GM06990 (cell line): ENCODE data around the gene LRWD1.

Source experiments
- DNase-seq: peaks from one replicate; pipeline ENCODE4 v3.0.0-alpha.2; 2011; ENCODE audit not compliant: insufficient read length; ENCODE audit errors: extremely low read depth
- H3K27me3 ChIP-seq: replicated peaks from 2 replicates; pipeline ENCODE4 v1.6.0; 2011; ENCODE audit warnings: low read length; ENCODE audit not compliant: control insufficient read depth, insufficient read depth
- H3K36me3 ChIP-seq: 2 replicates; pipeline ENCODE4 v1.5.1; 2011; ENCODE audit warnings: low read length; ENCODE audit not compliant: control insufficient read depth, insufficient read depth
- H3K4me3 ChIP-seq: replicated peaks from 2 replicates; pipeline ENCODE4 v1.5.1; 2011; ENCODE audit warnings: low read depth, mild to moderate bottlenecking, control low read depth, low read length
- CTCF ChIP-seq: IDR thresholded peaks from 2 replicates; pipeline ENCODE4 v1.5.1; 2011; ENCODE audit warnings: low read length, control low read depth, mild to moderate bottlenecking, inconsistent platforms; ENCODE audit not compliant: insufficient read depth, poor library complexity, severe bottlenecking

The LRWD1 gene

GRCh38 chr7:102434039-102434486, 30.7 kb upstream of the LRWD1 start:
- Histone ChIP-seq H3K36me3 (peaks cover 8% of the 10 kb centered on the region), H3K27me3 (no peaks in the 10 kb centered on the region), H3K4me3 (peak overlapping the region; percentile 84)
- no peak for TF ChIP-seq CTCF
- DNase-seq, result no peak

GRCh38 chr7:102436118-102436517, 28.7 kb upstream of the LRWD1 start:
- TF ChIP-seq CTCF, result no peak
- Histone ChIP-seq H3K36me3 (peaks cover 15% of the 10 kb centered on the region), H3K4me3 (no peak overlapping the region), H3K27me3 (no peaks in the 10 kb centered on the region)
- no peak for DNase-seq

GRCh38 chr7:102439963-102440795, 24.6 kb upstream of the LRWD1 start:
- H3K4me3 ChIP-seq, result no peak overlapping the region
- peaks cover 15% of the 10 kb centered on the region for H3K36me3 ChIP-seq
- no peaks in the 10 kb centered on the region for H3K27me3 ChIP-seq
- no peak for DNase-seq
- TF ChIP-seq CTCF, result no peak

GRCh38 chr7:102444961-102445673, 19.7 kb upstream of the LRWD1 start:
- peak; percentile 79 for DNase-seq
- Histone ChIP-seq H3K4me3 (peak overlapping the region; percentile 27), H3K36me3 (peaks cover 26% of the 10 kb centered on the region), H3K27me3 (no peaks in the 10 kb centered on the region)
- no peak for TF ChIP-seq CTCF

GRCh38 chr7:102445674-102446071, 19.1 kb upstream of the LRWD1 start:
- DNase-seq, result no peak
- Histone ChIP-seq H3K4me3 (no peak overlapping the region), H3K27me3 (no peaks in the 10 kb centered on the region), H3K36me3 (peaks cover 23% of the 10 kb centered on the region)
- TF ChIP-seq CTCF, result no peak
